ENCODE results near the gene NDUFAF8. TPM values are rescaled to one million over a fixed set of nuclear protein-coding genes. Genes with fewer than 3 reads are reported as not detected.

The NDUFAF8 gene
- polyA plus RNA-seq, 2 of the 4 experiments (the other 2 are of a cell fraction) = 179 to 308 TPM

DNA sequence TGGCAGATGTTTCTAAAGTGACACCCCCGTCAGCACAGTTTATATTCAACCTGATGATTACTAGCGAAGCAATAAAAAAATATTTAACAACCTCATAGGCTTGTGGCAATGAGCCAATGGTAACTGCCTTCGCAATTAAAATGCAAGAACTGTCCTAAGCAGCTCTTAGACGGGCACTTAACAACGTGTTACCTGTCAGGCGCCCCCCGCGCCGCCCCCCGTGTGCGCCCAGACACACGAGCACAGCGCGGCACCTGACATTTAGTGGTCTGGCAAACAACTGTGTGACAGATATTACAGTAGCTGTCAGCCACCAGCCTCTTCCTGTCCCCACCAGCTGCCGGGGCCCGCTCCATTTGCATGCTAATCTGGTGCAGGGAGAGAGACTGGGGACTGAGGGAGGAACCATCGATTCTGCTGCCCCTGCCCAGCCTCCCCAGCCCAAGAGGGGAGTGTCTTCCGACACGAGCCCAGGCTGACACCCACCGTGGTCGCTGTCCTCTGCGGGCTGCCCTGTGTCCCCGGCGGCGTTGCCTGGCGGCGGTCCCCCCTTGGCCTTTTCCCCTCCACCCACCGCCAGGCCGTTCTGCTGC lies 12.7 kb downstream of the NDUFAF8 start:
- no peak for FAIRE-seq
- H3K4me3 ChIP-seq = no peak overlapping the region
- ATAC-seq = no peak
- peaks cover 14% of the 10 kb centered on the region for H3K4me1 ChIP-seq
- 92% methylated on average over 28 of the region's 29 CpGs for WGBS (ENCODE audit: missing lambda C conversion rate)
- H3K9me3 ChIP-seq = no peaks in the 10 kb centered on the region
- no peak overlapping the region for H3K4me2 ChIP-seq
- POLR2A ChIA-PET = no interaction called here
- no peak for TF ChIP-seq BHLHE40 (IDR thresholded peaks at IDR 0.05; ENCODE audit: low read depth, low read length)
- no peak for TF ChIP-seq SREBF2 (IDR thresholded peaks at IDR 0.05)
- TF ChIP-seq, protein P1, sequence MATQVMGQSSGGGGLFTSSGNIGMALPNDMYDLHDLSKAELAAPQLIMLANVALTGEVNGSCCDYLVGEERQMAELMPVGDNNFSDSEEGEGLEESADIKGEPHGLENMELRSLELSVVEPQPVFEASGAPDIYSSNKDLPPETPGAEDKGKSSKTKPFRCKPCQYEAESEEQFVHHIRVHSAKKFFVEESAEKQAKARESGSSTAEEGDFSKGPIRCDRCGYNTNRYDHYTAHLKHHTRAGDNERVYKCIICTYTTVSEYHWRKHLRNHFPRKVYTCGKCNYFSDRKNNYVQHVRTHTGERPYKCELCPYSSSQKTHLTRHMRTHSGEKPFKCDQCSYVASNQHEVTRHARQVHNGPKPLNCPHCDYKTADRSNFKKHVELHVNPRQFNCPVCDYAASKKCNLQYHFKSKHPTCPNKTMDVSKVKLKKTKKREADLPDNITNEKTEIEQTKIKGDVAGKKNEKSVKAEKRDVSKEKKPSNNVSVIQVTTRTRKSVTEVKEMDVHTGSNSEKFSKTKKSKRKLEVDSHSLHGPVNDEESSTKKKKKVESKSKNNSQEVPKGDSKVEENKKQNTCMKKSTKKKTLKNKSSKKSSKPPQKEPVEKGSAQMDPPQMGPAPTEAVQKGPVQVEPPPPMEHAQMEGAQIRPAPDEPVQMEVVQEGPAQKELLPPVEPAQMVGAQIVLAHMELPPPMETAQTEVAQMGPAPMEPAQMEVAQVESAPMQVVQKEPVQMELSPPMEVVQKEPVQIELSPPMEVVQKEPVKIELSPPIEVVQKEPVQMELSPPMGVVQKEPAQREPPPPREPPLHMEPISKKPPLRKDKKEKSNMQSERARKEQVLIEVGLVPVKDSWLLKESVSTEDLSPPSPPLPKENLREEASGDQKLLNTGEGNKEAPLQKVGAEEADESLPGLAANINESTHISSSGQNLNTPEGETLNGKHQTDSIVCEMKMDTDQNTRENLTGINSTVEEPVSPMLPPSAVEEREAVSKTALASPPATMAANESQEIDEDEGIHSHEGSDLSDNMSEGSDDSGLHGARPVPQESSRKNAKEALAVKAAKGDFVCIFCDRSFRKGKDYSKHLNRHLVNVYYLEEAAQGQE (IDR thresholded peaks at IDR 0.05) = no peak
- TF ChIP-seq SMC3 (IDR thresholded peaks at IDR 0.05) = no peak
- no peak for TF ChIP-seq HOXA7 (CRISPR knock-in tag; IDR thresholded peaks at IDR 0.05)
- no peak for TF ChIP-seq FOSL2 (IDR thresholded peaks at IDR 0.05)
- no peak for TF ChIP-seq FOSL2 (CRISPR knock-in tag; IDR thresholded peaks at IDR 0.05)
- TF ChIP-seq CBX2 (IDR thresholded peaks at IDR 0.05; ENCODE audit: borderline replicate concordance, low read depth) = no peak
- TF ChIP-seq KDM1A (IDR thresholded peaks at IDR 0.05; ENCODE audit: low read depth) = no peak
- TF ChIP-seq, protein P2, sequence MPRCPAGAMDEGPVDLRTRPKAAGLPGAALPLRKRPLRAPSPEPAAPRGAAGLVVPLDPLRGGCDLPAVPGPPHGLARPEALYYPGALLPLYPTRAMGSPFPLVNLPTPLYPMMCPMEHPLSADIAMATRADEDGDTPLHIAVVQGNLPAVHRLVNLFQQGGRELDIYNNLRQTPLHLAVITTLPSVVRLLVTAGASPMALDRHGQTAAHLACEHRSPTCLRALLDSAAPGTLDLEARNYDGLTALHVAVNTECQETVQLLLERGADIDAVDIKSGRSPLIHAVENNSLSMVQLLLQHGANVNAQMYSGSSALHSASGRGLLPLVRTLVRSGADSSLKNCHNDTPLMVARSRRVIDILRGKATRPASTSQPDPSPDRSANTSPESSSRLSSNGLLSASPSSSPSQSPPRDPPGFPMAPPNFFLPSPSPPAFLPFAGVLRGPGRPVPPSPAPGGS (IDR thresholded peaks at IDR 0.05) = no peak
- no peak for TF ChIP-seq JUNB (IDR thresholded peaks at IDR 0.05)
- no peak for TF ChIP-seq ZSCAN20 (CRISPR knock-in tag; IDR thresholded peaks at IDR 0.05)
- DNase-seq (ENCODE audit: low read depth in 1 of 2, low spot score in 1 of 2) = no peak
- CTCF ChIA-PET = interaction anchor here (0.9 to 14.8 kb wide), 11 partner anchors 9 to 350 kb away, joined by 3 to 129 read pairs (median 5); partner anchors contain the start of gene SLC38A10
- H3K27ac ChIP-seq = no peak overlapping the region

DNA sequence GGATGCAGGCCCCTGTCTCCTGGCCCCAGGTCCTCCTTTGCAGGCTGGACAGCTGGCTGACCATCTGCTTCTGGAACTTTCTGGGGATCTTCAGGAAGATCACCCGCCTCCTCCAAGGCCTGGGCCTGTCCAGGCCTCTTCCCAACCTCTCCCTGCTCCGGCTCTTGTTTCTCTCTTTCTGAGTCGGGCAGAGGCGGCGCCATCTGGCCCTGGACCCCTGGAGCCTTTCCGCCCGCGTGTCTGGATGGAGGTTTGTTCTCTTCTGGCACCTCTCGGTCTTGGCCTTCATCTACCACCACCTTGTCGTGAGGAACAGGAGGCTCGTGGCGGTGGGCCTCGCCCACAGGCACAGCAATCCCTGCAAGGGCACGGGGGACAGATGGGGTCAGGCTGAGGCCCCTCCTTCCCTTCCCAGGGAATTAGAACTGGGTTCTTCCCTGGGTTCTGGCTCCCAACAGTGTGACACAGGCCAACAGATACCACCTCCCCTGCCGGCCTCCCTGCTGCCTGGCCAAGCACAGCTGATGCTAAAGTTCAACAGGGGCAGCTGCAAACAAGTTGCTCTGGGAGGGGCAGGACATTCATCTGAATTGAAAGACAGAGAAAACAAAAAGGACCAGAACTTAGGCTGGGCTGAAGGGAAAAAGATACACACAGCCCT lies 13.3 kb downstream of the NDUFAF8 start:
- ChIA-PET CTCF (interaction anchor here (0.6 to 14.8 kb wide), 55 partner anchors 7 to 433 kb away, joined by 3 to 184 read pairs (median 4); partner anchors contain the start of gene FAAP100), POLR2A (no interaction called here)
- FAIRE-seq (no peak), ATAC-seq (no peak), DNase-seq (ENCODE audit: low read depth in 1 of 2, low spot score in 1 of 2) (no peak)
- H3K9me3 ChIP-seq = no peaks in the 10 kb centered on the region
- H3K4me2 ChIP-seq = no peak overlapping the region
- TF ChIP-seq FOSL2 (IDR thresholded peaks at IDR 0.05) = no peak
- TF ChIP-seq FOSL2 (CRISPR knock-in tag; IDR thresholded peaks at IDR 0.05) = no peak
- no peak for TF ChIP-seq MYC (IDR thresholded peaks at IDR 0.05; ENCODE audit: borderline replicate concordance, low read length)
- TF ChIP-seq SMC3 (IDR thresholded peaks at IDR 0.05) = no peak
- TF ChIP-seq PHF8 (IDR thresholded peaks at IDR 0.05; ENCODE audit: borderline replicate concordance, low read depth) = no peak
- TF ChIP-seq, protein P3, sequence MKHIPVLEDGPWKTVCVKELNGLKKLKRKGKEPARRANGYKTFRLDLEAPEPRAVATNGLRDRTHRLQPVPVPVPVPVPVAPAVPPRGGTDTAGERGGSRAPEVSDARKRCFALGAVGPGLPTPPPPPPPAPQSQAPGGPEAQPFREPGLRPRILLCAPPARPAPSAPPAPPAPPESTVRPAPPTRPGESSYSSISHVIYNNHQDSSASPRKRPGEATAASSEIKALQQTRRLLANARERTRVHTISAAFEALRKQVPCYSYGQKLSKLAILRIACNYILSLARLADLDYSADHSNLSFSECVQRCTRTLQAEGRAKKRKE (CRISPR knock-in tag; IDR thresholded peaks at IDR 0.05; ENCODE audit: low read depth) = no peak
- no peak for TF ChIP-seq RAD21 (conservative IDR thresholded peaks at IDR 0.05 in 1 of 2, IDR thresholded peaks at IDR 0.05 in 1 of 2)
- no peak for TF ChIP-seq MAZ (IDR thresholded peaks at IDR 0.05; ENCODE audit: borderline replicate concordance, low read depth, low read length)
- no peak for TF ChIP-seq POLR2A (IDR thresholded peaks at IDR 0.05; ENCODE audit: low read length)
- TF ChIP-seq, protein P2 (IDR thresholded peaks at IDR 0.05) = no peak
- TF ChIP-seq JUN (IDR thresholded peaks at IDR 0.05) = no peak
- no peak for TF ChIP-seq NR3C1 (IDR thresholded peaks at IDR 0.05)
- no peak for TF ChIP-seq ZFP36 (IDR thresholded peaks at IDR 0.05; ENCODE audit: borderline replicate concordance, partially characterized antibody)
- WGBS (ENCODE audit: missing lambda C conversion rate) = 90% methylated on average over 15 of the region's 15 CpGs
- peaks cover 18% of the 10 kb centered on the region for H3K4me1 ChIP-seq
- H3K4me3 ChIP-seq = no peak overlapping the region
- no peak overlapping the region for H3K27ac ChIP-seq
